H1 (cell line): ENCODE data around the gene LCLAT1. TPM values are rescaled to one million over a fixed set of nuclear protein-coding genes. Genes with fewer than 3 reads are reported as not detected.

ENCODE experiments used
- CTCF ChIA-PET: fragments of 300-600 bp; sonication (Branson Sonifier 250); formaldehyde crosslinking; loops from one replicate; lab custom pipeline; 2021; ENCODE audit not compliant: partially characterized antibody; lab: Charles Lee
- POLR2A ChIA-PET: fragments of 300-600 bp; sonication (Branson Sonifier 250); formaldehyde crosslinking; loops from one replicate; lab custom pipeline; 2021; ENCODE audit warnings: inconsistent platforms; ENCODE audit not compliant: partially characterized antibody; lab: Charles Lee
- DNase-seq, 2 experiments: peaks; one replicate each; pipeline versions ENCODE4 v3.0.0 to v3.0.0-alpha.2; 2010 to 2022; ENCODE audit warnings: low spot score in 2 of 2, low read depth in 1 of 2, mixed read lengths in 1 of 2
- FAIRE-seq: peaks from 2 replicates; lab custom pipeline; 2011; peaks lifted over from hg19 to GRCh38; lab: Jason Lieb, UNC
- H2AFZ ChIP-seq: 2 replicates; pipeline ENCODE4 v1.8.1; 2012; ENCODE audit warnings: low read length, inconsistent platforms
- H2AK5ac ChIP-seq: 2 replicates; pipeline ENCODE4 v1.6.1; 2013; ENCODE audit warnings: low read depth, low read length
- H2BK120ac ChIP-seq: replicated peaks from 2 replicates; pipeline ENCODE3; 2013; ENCODE audit warnings: low read depth, low read length, inconsistent platforms
- H2BK12ac ChIP-seq: 2 replicates; pipeline ENCODE4 v1.6.1; 2013; ENCODE audit warnings: low read depth, low read length
- H2BK15ac ChIP-seq: 2 replicates; pipeline ENCODE4 v1.6.1; 2013; ENCODE audit warnings: low read length
- H2BK20ac ChIP-seq: 2 replicates; pipeline ENCODE4 v1.6.1; 2013; ENCODE audit warnings: low read length
- H2BK5ac ChIP-seq: 2 replicates; pipeline ENCODE4 v1.6.1; 2013; ENCODE audit warnings: low read depth, low read length
- H3K14ac ChIP-seq: 2 replicates; pipeline ENCODE4 v1.6.1; 2013; ENCODE audit warnings: inconsistent platforms; ENCODE audit not compliant: insufficient read length
- H3K18ac ChIP-seq: 2 replicates; pipeline ENCODE4 v1.6.1; 2013; ENCODE audit warnings: low read length; ENCODE audit errors: extremely low read depth
- H3K23ac ChIP-seq: 2 replicates; pipeline ENCODE4 v1.6.1; 2013; ENCODE audit warnings: inconsistent platforms; ENCODE audit not compliant: insufficient read length
- H3K23me2 ChIP-seq: 2 replicates; pipeline ENCODE4 v1.6.1; 2013; ENCODE audit warnings: low read depth, low read length
- H3K27ac ChIP-seq: 2 replicates; pipeline ENCODE4 v1.6.1; 2011; ENCODE audit warnings: low read depth, low read length, inconsistent platforms
- H3K27me3 ChIP-seq, 4 experiments: replicated peaks in 1 of 4; 1 replicate in 1 of 4; 2 replicates in 3 of 4; pipeline versions ENCODE4 v1.6.1 to v1.8.1; 2011 to 2013; ENCODE audit warnings: low read length in 3 of 4, mild to moderate bottlenecking in 3 of 4, inconsistent platforms in 2 of 4, mixed read lengths in 2 of 4, moderate library complexity in 1 of 4; ENCODE audit not compliant: control insufficient read depth in 3 of 4, insufficient read depth in 3 of 4; ENCODE audit errors: extremely low read depth in 1 of 4
- H3K36me3 ChIP-seq, 4 experiments: 2 replicates each; pipeline versions ENCODE4 v1.6.1 to v1.8.1; 2011 to 2013; ENCODE audit warnings: mild to moderate bottlenecking in 4 of 4, low read length in 3 of 4, moderate library complexity in 2 of 4, control low read depth in 1 of 4, inconsistent platforms in 1 of 4; ENCODE audit not compliant: insufficient read depth in 4 of 4, control insufficient read depth in 2 of 4
- H3K4ac ChIP-seq: replicated peaks from 2 replicates; pipeline ENCODE3; 2013; ENCODE audit warnings: low read length, low read depth, mixed read lengths, inconsistent platforms; ENCODE audit not compliant: insufficient read length
- H3K4me1 ChIP-seq, 4 experiments: replicated peaks in 1 of 4; 1 replicate in 1 of 4; 2 replicates in 3 of 4; pipeline versions ENCODE4 v1.6.1 to v1.8.1; 2011 to 2013; ENCODE audit warnings: low read length in 3 of 4, inconsistent platforms in 2 of 4, mixed read lengths in 1 of 4; ENCODE audit not compliant: insufficient read depth in 4 of 4, control insufficient read depth in 3 of 4
- H3K4me2 ChIP-seq, 2 experiments: 2 replicates each; pipeline versions ENCODE4 v1.6.1 to v1.8.1; 2011 to 2013; ENCODE audit warnings: low read depth in 2 of 2, low read length in 2 of 2, control low read depth in 1 of 2, inconsistent platforms in 1 of 2, mild to moderate bottlenecking in 1 of 2; ENCODE audit not compliant: insufficient read depth in 1 of 2
- H3K4me3 ChIP-seq, 4 experiments: fragments of 200-600, 300-600 bp in 1 of 4; sonication (generic), shearing (Covaris generic), sonication (Bioruptor Twin) in 1 of 4; 2 replicates each; pipeline versions ENCODE4 v1.5.1 to v1.8.1; 2011 to 2016; ENCODE audit warnings: low read length in 4 of 4, low read depth in 3 of 4, control low read depth in 2 of 4, inconsistent platforms in 2 of 4, mild to moderate bottlenecking in 2 of 4, mixed read lengths in 1 of 4, moderate library complexity in 1 of 4; ENCODE audit not compliant: insufficient read depth in 2 of 4; ENCODE audit errors: extremely low read depth in 1 of 4
- H3K56ac ChIP-seq: replicated peaks from 2 replicates; pipeline ENCODE3; 2013; ENCODE audit warnings: low read depth, mild to moderate bottlenecking, mixed read lengths, low read length, inconsistent platforms; ENCODE audit not compliant: insufficient read length
- H3K79me1 ChIP-seq: 2 replicates; pipeline ENCODE4 v1.6.1; 2013; ENCODE audit warnings: low read depth, low read length, control low read depth
- H3K79me2 ChIP-seq, 2 experiments: 2 replicates each; pipeline versions ENCODE4 v1.6.1 to v1.8.1; 2012 to 2013; ENCODE audit warnings: low read length in 2 of 2, mild to moderate bottlenecking in 2 of 2, inconsistent platforms in 1 of 2; ENCODE audit not compliant: insufficient read depth in 2 of 2, control insufficient read depth in 1 of 2
- H3K9ac ChIP-seq, 4 experiments: replicated peaks in 1 of 4; 1 replicate in 1 of 4; 2 replicates in 3 of 4; pipeline versions ENCODE4 v1.6.1 to v1.8.1; 2011 to 2013; ENCODE audit warnings: low read depth in 3 of 4, low read length in 3 of 4, control low read depth in 2 of 4, mild to moderate bottlenecking in 2 of 4, moderate library complexity in 2 of 4, inconsistent platforms in 1 of 4; ENCODE audit errors: extremely low read depth in 1 of 4
- H3K9me3 ChIP-seq, 2 experiments: 2 replicates each; pipeline versions ENCODE4 v1.6.1 to v1.8.1; 2012 to 2013; ENCODE audit warnings: mild to moderate bottlenecking in 2 of 2, moderate library complexity in 2 of 2, control low read depth in 1 of 2, inconsistent platforms in 1 of 2, low read depth in 1 of 2, low read length in 1 of 2, mixed read lengths in 1 of 2; ENCODE audit not compliant: insufficient read depth in 2 of 2
- H4K20me1 ChIP-seq, 2 experiments: replicated peaks in 1 of 2; 2 replicates each; pipeline versions ENCODE3 to v1.8.1; 2011 to 2013; ENCODE audit warnings: inconsistent platforms in 2 of 2, low read length in 2 of 2, mild to moderate bottlenecking in 1 of 2; ENCODE audit not compliant: insufficient read depth in 2 of 2, control insufficient read depth in 1 of 2
- H4K5ac ChIP-seq: 2 replicates; pipeline ENCODE4 v1.6.1; 2013; ENCODE audit warnings: low read length, low read depth, mixed read lengths, inconsistent platforms; ENCODE audit not compliant: insufficient read length
- H4K8ac ChIP-seq: 2 replicates; pipeline ENCODE4 v1.8.0; 2013; ENCODE audit warnings: mild to moderate bottlenecking, moderate library complexity, low read length, inconsistent platforms; ENCODE audit not compliant: insufficient read depth; ENCODE audit errors: extremely low read depth
- H4K91ac ChIP-seq: replicated peaks from 2 replicates; pipeline ENCODE3; 2013; ENCODE audit warnings: low read length, mixed read lengths, inconsistent platforms; ENCODE audit not compliant: insufficient read length
- CBX5 ChIP-seq: fragments of 300-800, 300-1000 bp; sonication (generic); IDR thresholded peaks from 2 replicates; pipeline ENCODE4 v1.7.1; 2016; ENCODE audit warnings: antibody characterized with exemption, low read length, low read depth
- HDAC6 ChIP-seq: IDR thresholded peaks from one replicate; pipeline ENCODE4 v1.7.1; 2012; ENCODE audit warnings: low read depth, mild to moderate bottlenecking, inconsistent platforms, low read length, moderate library complexity
- KDM1A ChIP-seq: fragments of 200-600, 300-600 bp; sonication (generic); IDR thresholded peaks from 2 replicates; pipeline ENCODE4 v1.7.1; 2016; ENCODE audit warnings: mild to moderate bottlenecking, low read length, borderline replicate concordance
- KDM5A ChIP-seq: fragments of 200-600 bp; IDR thresholded peaks from 2 replicates; pipeline ENCODE4 v1.7.1; 2012; ENCODE audit warnings: mild to moderate bottlenecking, low read length, inconsistent platforms, mixed read lengths
- SP1 ChIP-seq: IDR thresholded peaks from 2 replicates; pipeline ENCODE4 v1.6.1; 2011; ENCODE audit warnings: low read depth, low read length
- SP4 ChIP-seq: IDR thresholded peaks from 2 replicates; pipeline ENCODE4 v1.6.1; 2012; ENCODE audit warnings: low read length, inconsistent platforms
- TAF1 ChIP-seq: IDR thresholded peaks from 2 replicates; pipeline ENCODE4 v1.6.1; 2011; ENCODE audit warnings: mild to moderate bottlenecking, low read depth, low read length
- WGBS, 2 experiments: shearing (Covaris generic) in 1 of 2; methylation state at CpG; one replicate each; pipeline versions ENCODE4 v1.1.6 to v1.1.7; 2013 to 2015; ENCODE audit warnings: low lambda C conversion rate in 2 of 2, mixed read lengths in 2 of 2, inconsistent platforms in 1 of 2, low coverage in 1 of 2, missing lambda C conversion rate in 1 of 2; ENCODE audit not compliant: insufficient replicate concordance in 2 of 2, insufficient coverage in 1 of 2, insufficient read length in 1 of 2; ENCODE audit errors: extremely low coverage in 1 of 2, missing lambda C conversion rate in 1 of 2; 5-methylcytosine and 5-hydroxymethylcytosine counted together
- polyA plus RNA-seq, 7 experiments: library from polyadenylated mRNA; depleted of rRNA in 3 of 7; stranded (reverse) in 5 of 7; unstranded in 2 of 7; fragments of >200 nt in 5 of 7; fragments of 200-250 nt in 2 of 7; gene quantifications; 1 replicate in 5 of 7; 2 replicates in 1 of 7; 4 replicates in 1 of 7; pipeline versions ENCODE4 v1.2.1 to v1.2.3, GENCODE V29; 2011 to 2013; ENCODE audit warnings: missing spikeins in 2 of 7, mixed read lengths in 2 of 7
- total RNA-seq: library from RNA; stranded (reverse); fragmentation: NEBNext Ultra II Directional; extraction: Animal tissue kit (Norgen Biotek cat#: 25700); gene quantifications from 2 replicates; pipeline ENCODE4 v1.2.1, GENCODE V29; 2021

Gene LCLAT1
- total and polyA plus RNA-seq, 2 of the 8 experiments (the other 6 are each of a cell fraction or from before 2014, with no cell fraction given) = 7.6 to 22.0 TPM

DNA sequence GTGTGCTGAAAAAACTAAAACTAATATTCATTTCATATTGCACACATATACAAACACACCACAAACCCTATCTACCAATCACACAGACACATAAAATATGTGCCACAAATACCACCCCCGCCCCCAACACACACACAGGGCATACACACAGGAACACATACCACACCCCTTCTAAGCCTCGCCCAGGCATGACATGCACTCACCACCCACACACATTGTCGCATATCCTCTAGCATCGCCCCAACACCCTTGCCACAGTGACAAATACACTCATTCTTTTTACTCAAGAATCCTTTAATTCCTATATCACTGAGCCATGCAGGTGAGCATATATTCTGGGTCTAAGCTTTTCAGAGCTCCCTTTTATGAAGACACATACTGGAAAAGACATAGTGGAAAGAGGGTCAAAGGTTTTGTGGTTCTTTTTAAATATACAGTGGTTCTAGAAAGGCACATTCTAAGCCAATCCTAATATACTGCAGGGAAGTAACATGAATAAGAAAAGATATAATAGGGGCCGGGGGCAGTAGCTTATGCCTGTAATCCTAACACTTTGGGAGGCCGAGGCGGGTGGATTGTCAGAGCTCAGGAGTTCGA lies 24.5 kb upstream of the LCLAT1 start:
- Histone ChIP-seq H3K4me2 (no peak overlapping the region; a peak in 1 of 4 replicates), H4K20me1 (no peaks in the 10 kb centered on the region), H2BK12ac (0 out of 2 replicates have a peak overlapping the region, but pooled peaks have one; percentile 75), H3K4me3 (no peak overlapping the region), H3K27me3 (no peaks in the 10 kb centered on the region), H3K23me2 (no peaks in the 10 kb centered on the region), H2AFZ (no peak overlapping the region), H3K79me2 (no peaks in the 10 kb centered on the region), H2BK120ac (no peak overlapping the region), H4K91ac (no peak overlapping the region), H4K8ac (no peak overlapping the region), H4K5ac (no peak overlapping the region), H3K9ac (no peak overlapping the region), H2AK5ac (0 out of 2 replicates have a peak overlapping the region, but pooled peaks have one; percentile 75), H3K9me3 (no peaks in the 10 kb centered on the region), H3K27ac (no peak overlapping the region), H3K79me1 (no peaks in the 10 kb centered on the region), H3K56ac (no peak overlapping the region), H2BK15ac (no peak overlapping the region), H2BK20ac (no peak overlapping the region), H3K23ac (no peak overlapping the region), H3K14ac (no peak overlapping the region), H3K4ac (no peak overlapping the region), H3K18ac (no peak overlapping the region), H3K4me1 (peaks cover 5 to 15% (median 9%) of the 10 kb centered on the region in 4 experiments; a peak in 5 of 7 replicates), H3K36me3 (no peaks in the 10 kb centered on the region), H2BK5ac (no peak overlapping the region)
- DNase-seq (no peak), FAIRE-seq (no peak)
- WGBS, 2 experiments = 84% methylated on average over 8 of the region's 8 CpGs; no CpG with 5 or more reads in 1 of the 2 experiments
- TF ChIP-seq TAF1 (no peak), KDM1A (no peak), SP4 (no peak), HDAC6 (no peak), KDM5A (no peak), SP1 (no peak), CBX5 (no peak)
- ChIA-PET CTCF (interaction anchor here (0.7 to 0.9 kb wide), 2 partner anchors 11 to 12 kb away, joined by 3 read pairs; no protein-coding TSS in a partner anchor), POLR2A (interaction anchor here (1.8 kb wide), 1 partner anchor 24 kb away, joined by 4 read pairs; the partner anchor contains the start of gene LCLAT1)
